GM21529 (cell line): ENCODE results near the gene CEACAM7.
"Not testable (repeated sequence)": the region's sequence is repeated elsewhere in the genome, so short reads cannot be mapped to it uniquely, and the experiment has no call there.

Experiments used
- ATAC-seq: cut with Tn5 transposase; IDR thresholded peaks from one replicate; pipeline ENCODE4 v1.9.1; 2021; ENCODE audit not compliant: unreplicated experiment

CEACAM7 gene

DNA sequence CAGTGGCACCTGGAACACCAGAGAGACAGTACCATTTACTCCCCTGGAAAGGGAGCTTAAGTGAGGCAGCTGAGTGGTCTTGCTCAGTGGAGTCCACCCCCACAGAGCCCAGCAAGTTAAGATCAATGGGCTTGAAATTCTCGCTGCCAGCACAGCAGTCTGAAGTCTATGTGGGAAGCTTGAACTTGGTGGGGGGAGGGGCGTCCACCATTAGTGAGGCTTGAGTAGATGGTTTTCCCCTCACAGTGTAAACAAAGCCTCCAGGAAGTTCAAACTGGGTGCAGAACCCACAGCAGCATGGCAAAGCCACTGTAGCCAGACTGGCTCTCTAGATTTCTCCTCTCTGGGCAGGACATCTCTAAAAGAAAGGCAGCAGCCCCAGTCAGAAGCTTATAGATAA is 30.9 kb downstream of the CEACAM7 start:
- no peak for ATAC-seq

GRCh38 chr19:41656756-41657155 is 31.3 kb downstream of the CEACAM7 start:
- not testable (repeated sequence) for ATAC-seq

DNA sequence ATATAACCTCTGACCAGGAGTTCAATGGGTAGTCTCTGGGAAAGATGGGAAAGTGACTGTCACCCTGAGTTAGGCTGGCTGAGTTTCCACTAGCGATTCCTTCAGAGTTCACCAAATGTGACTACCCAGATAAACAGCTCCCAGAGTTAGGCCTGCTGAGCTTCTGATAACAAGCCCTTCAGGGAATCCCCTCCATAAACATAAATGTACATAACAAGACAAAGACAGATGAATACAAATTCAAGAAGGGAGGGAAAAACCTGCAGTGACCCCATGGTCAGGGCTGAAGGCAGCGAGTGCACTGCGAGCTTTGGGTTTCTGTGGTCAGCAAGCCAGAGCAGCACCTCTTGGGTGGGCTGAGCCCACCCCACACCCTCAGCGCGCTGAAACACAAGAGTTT is 35.8 kb downstream of the CEACAM7 start:
- ATAC-seq, result no peak

DNA sequence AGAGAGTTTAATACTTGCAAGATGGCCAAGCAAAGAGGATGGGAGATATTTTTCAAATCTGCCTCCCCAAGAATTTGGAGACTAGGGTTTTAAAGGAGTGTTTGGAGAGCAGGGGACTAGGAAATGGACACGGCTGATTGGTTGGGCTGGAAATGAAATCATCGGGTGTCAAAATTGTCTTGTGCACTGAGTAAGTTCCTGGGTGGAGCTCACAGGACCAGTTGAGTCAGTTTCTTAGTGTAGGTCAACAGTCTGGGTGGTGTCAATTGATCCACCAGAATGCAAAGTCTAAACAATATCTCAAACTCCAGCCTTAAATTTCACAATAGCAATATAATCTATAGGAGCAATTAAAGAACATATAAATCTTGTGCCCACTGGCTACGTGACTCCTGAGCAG is 38.2 kb downstream of the CEACAM7 start:
- no peak for ATAC-seq

GRCh38 chr19:41646589-41647204 is 41.4 kb downstream of the CEACAM7 start:
- no peak for ATAC-seq

DNA sequence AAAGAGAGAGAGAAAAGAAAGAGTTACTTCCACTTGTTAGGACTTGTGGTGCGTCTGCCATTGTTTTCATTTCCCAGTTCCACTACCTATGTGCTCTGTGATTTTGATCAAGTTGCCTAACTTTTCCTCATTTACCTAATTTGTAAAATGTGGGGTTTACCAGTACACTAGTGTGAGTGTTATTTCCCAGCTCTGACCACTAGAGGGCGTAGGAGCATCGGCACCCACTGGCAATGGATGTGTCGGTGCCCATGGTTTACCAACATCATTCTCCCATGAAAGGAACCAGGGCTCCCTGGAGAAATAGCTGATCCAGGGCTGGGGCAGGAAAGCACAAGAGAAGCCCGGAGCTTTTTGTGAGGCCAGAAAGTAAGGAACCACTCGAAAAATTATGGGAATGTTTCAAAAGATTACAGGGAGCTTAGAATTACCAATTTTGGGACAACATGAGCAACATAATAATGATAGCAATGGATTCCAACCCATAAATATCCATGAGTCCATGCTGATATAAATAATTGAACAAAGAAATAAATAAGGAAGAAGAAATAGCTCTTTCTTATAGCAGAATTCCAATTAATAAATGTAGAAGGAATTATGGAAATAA is 46.1 kb downstream of the CEACAM7 start:
- ATAC-seq, result no peak

DNA sequence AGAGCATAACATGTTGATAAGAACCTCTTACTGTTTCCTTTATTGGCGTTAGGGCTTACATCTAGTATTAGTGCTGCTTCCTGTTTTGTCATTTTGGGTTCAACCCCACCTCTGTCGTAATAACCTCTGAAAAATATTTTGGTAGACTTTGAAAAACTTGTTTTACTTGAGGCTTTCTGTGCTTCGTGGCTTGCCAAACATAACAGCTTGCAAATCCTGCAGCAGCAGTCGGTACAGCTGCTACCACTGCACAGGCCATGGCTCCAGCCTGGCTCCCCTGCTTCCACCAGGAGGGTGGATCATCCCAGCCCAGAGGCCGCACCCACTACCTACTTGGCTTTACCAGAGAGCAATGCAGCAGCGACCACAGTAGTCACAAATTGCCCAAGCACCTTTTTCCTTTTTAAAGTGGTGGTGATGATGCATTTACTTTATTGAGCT is 49.4 kb downstream of the CEACAM7 start:
- no peak for ATAC-seq

GRCh38 chr19:41637484-41637883 is 50.6 kb downstream of the CEACAM7 start:
- no peak for ATAC-seq

DNA sequence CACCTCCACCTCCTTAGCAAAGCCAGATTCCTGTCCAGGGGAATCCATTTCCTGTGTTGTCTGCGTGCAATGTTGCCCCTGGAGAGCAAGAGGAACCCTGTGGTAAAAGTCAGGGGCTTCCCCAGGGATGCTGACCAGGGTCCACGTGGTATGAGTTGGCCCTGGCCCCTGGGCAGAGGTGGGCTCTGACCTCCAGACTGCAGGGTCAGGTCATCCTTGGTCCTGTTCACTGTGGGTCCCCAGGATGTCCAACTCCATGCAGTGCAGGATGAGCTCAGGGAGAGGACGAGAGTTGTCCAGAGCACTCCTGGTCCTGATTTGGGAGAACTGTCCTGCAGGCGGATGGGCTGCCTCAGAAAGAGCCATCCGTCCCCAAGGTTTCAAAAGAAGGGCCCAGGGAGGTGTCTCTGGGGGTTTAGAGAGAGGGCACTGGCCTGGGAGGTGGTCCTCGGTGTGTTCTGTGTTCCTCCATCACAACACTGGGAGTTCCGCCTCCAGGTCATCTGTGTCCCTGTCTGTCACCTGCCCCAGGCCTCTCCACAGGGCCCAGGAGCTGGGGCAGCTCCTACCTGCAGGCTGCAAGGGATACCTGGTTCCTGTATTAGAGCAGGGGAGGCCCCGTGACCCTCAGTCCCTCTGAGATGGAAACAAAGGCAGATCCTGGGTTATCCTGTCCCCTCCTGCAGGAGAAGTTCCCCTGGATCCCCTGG is 59.9 kb downstream of the CEACAM7 start:
- ATAC-seq, result no peak

- no peak for ATAC-seq
Observed at GRCh38 chr19:41626877-41627276, 61.2 kb downstream of the CEACAM7 start, which contains the start of gene CEACAM4. CEACAM4 (minus strand) TSS chr19:41627074; CDS start chr19:41626963, 111 bp downstream.

DNA sequence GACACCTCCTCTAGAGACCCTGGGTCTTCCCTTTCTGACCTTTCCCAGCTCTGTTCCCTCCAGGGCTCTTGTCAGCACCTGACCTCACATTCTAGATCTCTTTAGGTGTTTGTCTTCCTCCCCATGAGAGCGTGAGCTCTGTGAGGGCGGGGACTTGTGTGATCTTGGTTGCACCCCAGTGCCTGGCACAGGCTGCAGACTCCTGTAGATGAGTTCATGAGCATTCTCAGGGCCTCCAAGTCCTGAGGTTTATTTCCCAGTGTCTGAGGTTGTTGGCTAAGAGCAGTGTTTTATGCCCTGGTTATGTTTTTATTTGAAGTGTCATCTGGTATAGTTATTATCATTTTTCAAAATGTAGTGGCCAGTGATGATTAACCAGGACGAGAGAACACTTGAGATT is 61.8 kb downstream of the CEACAM7 start:
- ATAC-seq, result no peak

- no peak for ATAC-seq
Observed at GRCh38 chr19:41624937-41625336, 63.1 kb downstream of the CEACAM7 start.

DNA sequence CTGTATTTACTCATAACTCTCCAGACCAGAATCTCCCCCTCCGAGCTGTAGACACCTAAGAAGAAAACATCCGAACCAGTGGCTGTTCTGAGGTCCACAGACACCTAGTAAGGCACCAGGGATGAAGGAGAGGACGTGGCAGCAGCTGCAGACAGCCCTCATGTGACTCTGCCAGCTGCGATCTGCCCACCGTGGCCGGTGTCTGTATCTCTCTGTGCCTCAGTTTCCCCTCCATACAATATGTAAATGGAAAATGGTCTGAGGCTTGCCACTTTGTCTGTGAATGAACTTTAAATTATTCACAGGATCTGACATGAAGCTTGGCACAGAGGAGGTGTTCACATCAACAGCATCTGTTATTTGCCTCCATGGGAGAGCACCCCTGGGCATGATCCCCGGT is 63.6 kb downstream of the CEACAM7 start:
- ATAC-seq, result no peak

DNA sequence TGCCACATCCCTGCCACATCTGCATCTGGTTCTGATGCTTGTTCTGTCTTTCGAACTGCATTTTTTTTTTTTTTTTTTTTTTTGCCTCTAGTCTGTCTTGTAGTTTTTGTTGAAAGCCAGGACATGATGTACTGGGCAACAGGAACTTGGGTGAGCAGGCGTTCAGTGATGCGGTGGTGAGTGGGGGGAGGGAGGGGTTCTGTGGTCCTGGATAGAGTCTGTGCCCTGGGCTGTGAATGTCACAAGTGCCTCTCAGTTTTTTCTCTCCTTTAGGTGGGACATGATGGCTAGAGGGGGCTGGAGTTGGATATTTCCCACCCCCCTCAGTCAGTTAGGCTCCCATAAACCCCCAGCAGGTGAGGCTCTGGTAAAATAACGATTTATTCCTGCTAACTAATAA is 64.7 kb downstream of the CEACAM7 start:
- ATAC-seq, result no peak
